C4-2B (cell line): ENCODE measurements around the gene AK8.

Experiments
- CTCF ChIP-seq: fragments of 450-650 bp; conservative IDR thresholded peaks from 2 replicates; pipeline ENCODE4 v1.5.1; 2017; ENCODE audit warnings: mild to moderate bottlenecking
- ZFX ChIP-seq: fragments of 450-650 bp; IDR thresholded peaks from 2 replicates; pipeline ENCODE4 v1.6.1; 2017

GRCh38 chr9:132892400-132892799 is 14.3 kb upstream of the AK8 start:
- no peak for TF ChIP-seq CTCF
- no peak for TF ChIP-seq ZFX
